ENCODE data around the gene CDKN2AIP.
A peak's percentile ranks its signal among the peaks of the same experiment; 100 is the strongest.
"Not testable (repeated sequence)": the region's sequence is repeated elsewhere in the genome, so short reads cannot be mapped to it uniquely, and the experiment has no call there.

Gene CDKN2AIP

DNA sequence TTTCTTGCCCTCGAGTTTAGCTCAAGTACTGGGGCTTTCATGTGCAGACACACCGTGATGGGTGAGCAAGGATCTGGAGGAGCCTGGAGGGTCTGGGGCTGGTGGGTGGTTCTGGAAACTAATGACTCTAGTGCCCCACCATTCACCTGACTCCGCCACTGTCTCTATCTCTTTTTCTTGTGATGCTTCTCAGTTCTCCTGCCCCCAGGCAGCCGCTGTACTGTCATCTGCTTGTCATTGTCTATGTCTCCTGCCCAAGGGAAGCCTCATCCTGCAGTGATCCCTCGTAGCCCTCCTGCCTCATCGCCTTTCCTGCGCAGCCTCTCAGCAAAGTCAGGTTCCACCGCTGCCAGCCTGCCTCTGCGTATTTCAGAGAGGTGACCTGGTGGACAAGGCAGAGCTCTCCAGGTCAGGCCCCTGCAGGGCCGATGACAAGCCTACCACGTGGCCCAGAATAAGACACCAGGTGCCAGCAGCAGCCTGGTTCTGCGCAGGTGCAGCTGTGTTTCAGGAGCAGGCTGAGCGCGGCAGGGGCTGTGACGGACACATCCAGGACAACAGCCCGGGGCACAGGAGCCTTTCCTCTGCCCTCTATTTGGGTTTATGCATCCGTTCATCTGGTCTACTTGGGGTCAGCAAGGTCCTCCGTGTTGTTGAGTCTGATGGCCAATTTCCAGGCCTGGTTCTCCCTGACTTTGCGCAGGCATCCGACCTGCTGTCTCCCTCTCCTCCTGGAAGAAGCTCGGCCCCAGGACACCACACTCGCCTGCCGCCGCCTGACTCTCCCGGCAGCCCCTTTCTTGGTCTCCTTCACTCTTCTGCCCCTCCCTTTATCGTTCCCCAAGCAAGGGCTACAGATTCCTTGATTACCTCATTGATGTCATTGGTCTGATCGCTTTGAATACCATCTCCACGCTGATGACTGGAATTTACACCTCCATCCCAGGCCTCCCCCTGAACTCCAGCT is 30.9 kb upstream of the CDKN2AIP start:
- no peak for DNase-seq (ENCODE audit: low spot score)

DNA sequence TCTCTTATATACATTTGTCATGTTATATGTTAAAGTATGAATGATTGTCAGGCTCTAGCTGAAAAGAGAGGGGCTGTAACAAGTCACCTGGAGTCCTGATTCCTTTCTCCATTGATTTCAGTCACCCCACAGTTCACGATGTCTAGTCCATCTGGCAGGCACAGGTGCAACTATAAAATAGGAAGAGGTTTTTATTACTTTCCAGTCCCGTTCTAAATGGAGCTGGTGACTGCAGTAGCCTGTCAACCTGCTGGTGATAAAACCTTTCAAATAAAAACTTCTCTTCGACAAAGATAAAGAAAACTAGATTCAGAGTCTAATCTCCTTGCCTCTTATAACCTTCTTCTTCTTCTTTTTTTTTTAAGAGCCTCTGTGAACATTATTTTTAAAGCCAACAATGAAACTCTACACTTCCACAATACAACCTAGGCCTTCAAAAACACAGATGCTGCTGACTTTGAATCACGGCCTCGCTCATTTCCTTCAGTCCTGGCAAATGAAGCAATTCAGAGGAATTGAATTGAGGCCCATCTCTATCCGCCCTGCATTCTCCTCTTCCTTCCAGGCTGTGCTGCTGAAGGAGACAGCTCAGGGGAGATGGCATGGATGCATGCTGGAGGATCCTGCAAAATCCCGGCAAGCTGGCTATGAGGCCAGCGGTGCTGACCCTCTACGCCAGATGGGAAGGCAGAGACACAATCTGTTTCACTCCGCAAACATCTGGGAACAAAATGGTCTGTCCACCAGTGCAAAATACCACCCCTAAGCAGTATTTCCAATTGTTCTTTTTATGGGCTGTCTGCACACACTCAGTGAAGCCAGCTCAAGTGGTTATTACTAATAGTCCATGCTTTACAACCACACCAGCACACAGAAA is 27.3 kb upstream of the CDKN2AIP start:
- no peak for DNase-seq (ENCODE audit: low spot score)

DNA sequence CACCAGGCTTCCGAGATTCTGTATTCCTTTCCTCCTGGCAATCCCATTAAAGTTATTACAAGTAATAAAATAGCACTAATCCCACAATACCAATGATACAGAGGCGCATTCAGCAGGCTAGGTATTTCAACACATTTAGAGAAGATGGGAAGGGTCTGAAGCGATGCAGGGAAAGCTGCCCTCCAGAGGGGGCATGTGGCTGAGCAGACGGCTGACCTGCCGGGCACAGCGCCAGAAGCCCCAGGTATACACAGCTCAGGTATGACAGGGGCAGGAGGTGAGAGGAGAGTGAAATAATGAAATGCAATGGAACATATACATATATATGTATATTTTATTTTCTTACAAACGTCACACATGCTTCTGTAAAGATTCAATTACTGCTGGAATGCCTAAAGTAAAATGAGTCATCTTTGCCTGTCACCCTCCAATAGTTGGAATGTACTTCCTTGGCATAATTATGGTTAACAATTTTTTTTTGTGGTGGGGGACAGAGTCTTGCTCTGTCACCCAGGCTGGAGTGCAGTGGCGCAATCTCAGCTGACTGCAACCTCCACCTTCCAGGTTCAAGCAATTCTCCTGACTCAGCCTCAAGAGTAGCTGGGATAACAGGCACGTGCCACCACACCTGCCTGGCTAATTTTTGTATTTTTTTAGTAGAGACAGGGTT is 21.3 kb upstream of the CDKN2AIP start:
- DNase-seq (ENCODE audit: low spot score), result no peak

DNA sequence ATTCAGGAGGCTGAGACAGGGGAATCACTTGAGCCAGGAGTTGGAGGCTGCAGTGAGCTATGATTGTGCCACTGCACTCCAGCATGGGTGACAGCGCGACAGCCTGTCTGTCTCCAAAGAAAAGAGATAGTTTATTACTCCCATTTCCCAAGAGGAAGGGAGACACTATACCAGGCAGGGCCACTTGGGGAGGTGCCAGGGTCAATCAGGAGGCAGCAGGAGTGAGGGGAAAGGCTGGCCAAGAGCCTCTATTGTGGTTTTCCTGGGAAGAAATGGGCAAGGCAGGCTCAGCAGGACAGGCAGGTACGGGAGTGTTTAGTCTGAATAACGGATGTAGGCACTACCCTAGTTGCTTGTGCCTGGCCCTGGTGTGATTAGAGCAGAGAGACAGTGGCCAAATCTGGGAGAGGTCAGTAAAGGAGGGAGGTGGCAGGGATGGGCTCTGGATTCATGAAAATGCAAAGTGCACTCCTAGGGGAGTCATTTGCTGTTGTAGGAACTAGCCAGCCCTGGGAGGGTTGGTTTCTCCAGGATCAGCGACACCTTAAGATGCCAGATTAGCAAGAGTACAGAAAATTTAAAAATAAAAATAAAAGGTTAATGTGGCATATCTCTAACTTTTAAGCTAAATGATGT is 20.2 kb upstream of the CDKN2AIP start:
- no peak for DNase-seq (ENCODE audit: low spot score)

DNA sequence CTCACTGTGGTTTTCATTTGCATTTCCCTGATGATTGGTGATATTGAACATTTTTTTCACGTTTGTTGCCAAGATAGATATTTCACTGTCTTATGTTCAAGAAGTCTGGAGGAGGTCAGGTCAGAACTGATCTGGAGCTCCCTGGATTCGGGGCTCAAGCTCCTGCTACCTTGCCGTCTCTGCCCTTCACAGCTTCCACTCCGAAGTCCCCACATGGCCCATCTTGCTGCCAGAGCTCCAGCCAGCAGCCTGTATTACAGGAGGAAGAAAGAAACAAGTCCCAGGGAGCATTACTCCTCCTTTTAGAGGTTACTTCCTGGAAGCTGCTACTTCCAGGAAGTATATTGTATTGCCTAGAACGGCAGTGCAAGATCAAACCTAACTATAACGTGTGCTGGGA is 17.9 kb upstream of the CDKN2AIP start:
- DNase-seq (ENCODE audit: low spot score), result no peak

DNA sequence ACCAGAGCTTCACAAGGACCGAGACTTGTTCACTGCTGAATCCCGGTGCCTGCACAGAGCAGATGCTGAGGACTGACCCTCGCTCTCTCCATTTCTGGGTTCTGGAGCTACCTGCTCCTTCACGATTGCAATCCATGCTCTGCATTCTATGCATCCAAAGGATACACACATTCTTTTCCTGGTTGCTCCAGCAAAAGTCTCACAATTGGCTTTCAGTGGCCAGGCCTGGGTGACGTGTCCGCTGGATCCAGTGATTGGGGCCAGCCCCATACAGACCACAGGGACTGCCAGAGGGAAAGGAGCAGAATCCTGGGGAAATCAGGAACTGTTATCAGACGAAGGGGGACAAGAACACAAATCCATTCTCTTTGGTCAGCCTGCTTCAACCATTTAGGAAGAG is 14.9 kb upstream of the CDKN2AIP start:
- DNase-seq (ENCODE audit: low spot score), result no peak

DNA sequence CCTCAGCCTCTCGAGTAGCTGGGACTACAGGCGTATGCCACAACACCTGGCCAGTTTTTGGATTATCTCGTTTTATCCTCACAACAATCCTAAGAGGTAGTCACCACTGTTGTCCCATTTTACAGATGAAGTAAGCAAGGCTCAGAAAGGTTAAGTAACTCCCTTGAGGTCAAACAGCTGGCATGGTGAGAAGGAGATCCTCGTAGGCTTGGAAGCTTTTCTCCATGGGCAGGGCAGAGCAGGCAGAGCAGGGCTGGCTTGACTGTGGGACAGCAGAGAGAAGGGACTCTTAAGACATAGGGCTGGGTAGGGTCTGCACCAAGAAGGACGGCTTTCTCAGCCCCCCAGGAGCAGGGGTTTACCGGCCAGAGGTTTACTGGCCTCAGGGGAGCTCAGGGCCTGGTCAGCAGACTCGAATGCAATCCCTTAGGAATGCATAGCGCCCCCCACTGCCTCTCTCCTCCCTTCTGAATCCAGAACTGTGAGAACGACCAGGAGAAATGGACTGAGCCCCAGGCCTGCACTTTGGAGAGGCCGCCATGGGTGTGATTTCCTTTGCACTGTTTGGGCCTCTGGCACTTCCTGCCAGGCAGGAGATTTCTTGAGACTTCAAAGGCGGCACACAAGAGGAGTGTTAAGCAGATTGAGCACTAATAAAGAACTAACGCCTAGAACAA is 14.0 kb upstream of the CDKN2AIP start:
- DNase-seq (ENCODE audit: low spot score), result no peak

DNA sequence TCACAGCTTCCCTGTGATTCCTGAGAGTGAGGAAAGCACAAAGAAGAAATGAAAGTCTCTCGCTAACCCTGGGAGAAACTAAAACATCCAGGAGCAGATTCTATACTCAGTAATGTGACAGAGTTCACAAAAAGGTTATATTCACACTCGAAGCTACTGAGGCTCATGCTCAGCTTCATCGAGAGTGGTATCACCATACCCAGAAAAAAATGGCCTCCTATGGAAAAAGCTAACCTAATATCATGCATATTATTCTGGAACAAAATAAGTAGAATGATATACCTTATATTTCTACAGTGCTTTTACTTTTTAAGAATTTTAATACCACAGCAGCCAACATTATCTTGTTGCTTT is 13.5 kb upstream of the CDKN2AIP start:
- DNase-seq (ENCODE audit: low spot score), result no peak

DNA sequence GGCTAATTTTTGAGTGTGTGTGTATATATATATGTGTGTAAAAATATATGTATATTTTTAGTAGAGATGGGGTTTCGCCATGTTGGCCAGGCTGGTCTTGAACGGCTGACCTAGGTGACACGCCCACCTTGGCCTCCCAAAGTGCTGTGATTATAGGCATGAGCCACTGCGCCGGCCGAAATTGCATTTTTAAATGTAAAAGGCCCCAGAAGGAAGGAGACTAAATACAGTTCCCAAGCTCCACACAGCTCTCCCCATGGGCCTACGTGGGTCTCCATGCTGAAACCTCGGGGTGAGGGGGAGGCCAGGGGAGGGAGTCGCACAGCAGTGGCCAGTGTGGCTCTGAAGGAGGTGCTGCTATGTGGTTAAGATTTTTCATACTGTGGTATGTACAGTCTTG is 12.8 kb upstream of the CDKN2AIP start:
- no peak for DNase-seq (ENCODE audit: low spot score)

DNA sequence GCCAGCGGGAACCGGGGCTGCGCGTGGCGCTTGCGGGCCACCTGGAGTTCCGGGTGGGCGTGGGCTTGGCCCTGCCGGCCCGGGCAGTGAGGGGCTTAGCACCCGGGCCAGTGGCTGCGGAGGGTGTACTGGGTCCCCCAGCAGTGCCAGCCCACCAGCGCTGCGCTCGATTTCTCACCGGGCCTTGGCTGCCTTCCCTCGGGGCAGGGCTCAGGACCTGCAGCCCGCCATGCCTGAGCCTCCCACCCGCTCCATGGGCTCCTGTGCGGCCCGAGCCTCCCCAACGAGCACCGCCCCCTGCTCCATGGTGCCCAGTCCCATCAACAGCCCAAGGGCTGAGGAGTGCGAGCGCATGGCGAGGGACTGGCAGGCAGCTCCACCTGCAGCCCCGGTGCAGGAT is 11.3 kb upstream of the CDKN2AIP start:
- not testable (repeated sequence) for DNase-seq (ENCODE audit: low spot score)

DNA sequence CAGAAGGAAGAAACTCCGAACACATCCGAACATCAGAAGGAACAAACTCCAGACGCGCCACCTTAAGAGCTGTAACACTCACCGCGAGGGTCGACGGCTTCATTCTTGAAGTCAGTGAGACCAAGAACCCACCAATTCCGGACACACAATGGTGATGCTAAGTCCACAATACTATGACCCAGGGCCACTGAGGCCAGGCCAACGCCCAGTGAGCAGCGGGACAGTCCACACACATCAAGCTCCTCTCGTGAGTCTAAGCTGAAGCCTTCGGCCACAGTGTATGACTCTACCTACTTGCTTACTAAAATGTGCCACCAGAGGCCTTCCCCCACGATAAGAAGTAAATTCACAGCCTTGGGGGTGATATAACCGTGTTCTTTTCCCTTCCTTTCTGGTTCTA is 10.2 kb upstream of the CDKN2AIP start:
- no peak for DNase-seq (ENCODE audit: low spot score)

DNA sequence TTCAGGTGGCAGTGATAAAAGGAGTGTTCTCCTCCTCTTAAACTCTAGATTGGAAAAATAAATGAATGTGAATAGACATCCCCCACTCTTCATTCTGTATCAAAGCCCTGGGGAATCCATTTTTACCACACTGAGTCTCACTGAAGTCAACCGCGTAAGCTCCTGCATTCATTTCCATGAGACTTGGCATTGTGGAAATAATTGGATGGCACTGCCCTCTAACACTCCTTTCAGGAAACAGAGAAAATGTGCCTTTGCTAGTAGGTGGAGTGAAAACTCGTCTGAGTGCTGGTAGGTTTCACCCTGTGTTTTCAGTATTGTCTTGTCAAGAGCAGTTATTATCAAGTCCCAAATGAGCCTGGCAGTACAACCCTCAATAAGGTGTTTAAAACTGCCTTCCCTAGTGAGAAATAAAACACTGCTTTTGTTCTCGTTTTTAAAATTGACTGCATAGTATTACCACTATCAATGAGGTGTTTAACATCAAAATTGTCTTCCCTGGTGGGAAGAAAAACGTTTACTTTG is 9.7 kb upstream of the CDKN2AIP start:
- DNase-seq (ENCODE audit: low spot score), result no peak

DNA sequence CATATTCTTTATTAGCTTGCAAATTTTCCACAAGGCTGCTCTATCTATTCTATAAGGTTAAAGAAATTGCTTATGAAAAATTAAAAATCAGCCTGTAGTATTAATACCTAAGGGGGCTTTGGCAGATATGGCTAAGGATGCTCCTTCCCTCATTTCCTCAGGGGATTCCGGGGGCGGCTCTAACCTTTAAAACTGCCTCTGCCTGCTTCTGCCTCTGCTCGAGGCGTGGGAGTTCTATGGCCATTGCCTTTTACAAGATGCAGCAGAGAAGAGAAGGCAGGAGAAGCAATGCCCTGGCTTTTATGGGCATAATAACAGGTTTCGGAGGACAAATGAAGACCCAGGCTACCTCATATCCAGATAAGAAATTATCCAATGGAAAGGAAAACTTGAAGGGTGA is 8.6 kb upstream of the CDKN2AIP start:
- DNase-seq (ENCODE audit: low spot score), result no peak

DNA sequence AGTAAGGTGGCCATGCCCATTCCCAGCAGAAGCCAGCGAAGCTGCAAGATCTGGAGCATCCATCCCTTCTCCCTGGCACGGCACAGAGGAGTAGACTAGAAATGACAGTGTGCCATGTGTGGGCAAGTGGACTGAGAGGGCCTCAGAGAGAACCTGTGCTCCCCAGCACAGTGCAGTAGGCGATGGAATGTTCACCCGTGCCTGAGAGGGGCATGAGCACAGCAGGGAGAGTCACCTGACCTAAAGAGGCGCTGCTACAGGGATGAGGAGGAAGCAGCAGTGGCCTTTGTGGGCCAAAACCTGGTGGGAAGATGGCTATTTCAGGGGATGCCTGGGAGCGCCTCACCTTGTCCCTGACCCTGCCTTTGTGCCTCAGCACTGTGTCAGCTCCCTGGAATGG is 8.0 kb upstream of the CDKN2AIP start:
- DNase-seq (ENCODE audit: low spot score), result no peak

DNA sequence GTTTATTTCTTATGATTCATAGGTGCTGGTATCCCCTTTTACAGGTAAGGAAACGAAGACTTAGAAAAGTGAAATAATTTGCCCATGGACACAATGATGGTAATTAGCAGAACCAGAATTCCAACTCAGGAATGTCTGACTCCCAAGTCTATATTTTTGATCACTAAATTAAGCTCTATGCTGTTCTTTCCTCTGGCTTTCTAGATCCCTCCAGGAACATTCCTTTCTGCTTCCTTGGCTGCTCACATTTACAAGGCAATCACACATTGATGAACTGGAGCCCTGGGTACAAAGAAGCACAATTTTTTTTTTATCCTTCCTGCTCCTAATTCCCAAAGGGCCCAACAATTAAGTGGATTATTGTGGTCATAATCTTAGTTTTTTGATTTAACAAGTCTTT is 7.0 kb upstream of the CDKN2AIP start:
- no peak for DNase-seq (ENCODE audit: low spot score)

DNA sequence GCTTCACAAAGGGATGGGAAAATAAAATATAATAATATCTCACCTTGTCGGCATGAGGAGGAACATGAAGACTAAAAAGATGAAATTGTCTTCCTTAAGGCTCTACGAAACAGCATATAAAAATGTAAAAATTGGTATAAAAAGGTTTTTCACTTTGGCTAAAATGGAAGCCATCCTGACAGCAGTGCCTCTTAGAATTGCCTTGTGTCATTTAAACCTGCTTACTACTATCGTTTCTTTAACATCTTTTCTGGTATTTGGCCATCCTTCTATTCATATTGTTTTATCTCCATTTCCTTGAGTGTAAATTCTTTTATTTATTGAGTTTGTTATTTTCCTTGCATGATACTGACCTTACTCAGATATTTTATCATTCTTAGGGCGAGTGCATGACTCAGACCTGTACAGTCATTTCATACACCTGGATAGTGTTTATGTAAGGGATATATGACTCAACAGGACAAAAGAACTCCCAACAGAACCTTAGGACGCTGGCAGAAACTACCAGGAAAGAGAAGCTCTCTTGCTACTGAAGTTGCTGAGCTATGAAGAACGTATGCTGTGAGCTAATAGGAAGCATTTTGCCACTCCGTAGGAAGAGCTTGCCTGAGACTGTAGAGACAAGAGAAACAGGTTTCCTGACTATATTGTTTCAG is 5.8 kb upstream of the CDKN2AIP start:
- no peak for DNase-seq (ENCODE audit: low spot score)

DNA sequence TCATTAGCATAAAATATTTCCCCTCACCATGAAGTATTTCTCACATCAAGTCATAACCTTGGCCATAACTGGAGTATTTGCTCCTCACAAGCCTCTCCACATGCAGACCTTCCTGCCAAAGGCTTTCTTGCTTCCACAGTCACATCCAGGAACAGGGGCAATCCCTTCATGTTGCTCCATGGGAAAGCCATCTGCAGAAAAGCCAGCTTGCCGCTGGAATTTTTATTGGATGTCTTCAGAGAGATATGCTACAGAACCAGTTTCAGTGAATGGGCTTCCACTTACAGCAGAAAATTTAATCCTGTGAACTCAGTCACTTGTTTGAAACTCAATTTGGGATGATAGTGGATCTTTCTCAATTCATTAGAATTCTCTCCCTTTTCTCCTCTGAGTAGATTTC is 3.2 kb upstream of the CDKN2AIP start:
- no peak for DNase-seq (ENCODE audit: low spot score)

DNA sequence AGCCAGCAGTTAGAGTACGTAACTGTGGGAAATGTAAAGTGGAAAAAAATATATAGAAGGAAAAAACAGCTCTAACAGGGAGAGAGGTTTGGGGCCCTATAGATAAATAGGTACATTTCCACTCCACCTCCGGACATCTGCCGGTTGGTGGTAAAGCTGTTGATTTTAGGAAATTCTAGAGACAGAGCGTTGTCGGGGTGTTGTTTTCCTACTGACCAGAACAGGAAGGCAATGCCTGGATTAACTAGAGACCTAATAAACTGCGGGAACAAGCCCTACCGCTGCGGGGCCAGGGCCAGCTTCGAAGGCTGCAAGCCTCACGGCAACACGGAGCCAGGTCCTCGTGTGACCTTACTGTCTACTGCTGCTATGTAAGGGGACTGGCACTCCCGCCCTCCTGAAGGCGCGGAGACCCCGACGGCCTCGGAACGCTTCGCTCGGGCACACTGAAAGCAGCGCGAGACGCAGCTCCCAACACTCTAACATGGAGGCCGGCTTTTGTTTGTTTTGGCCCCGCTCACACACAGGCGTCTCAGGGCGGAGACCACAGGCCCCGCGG is 702 bp upstream of the CDKN2AIP start:
- DNase-seq (ENCODE audit: low spot score), result peak; percentile 74

DNA sequence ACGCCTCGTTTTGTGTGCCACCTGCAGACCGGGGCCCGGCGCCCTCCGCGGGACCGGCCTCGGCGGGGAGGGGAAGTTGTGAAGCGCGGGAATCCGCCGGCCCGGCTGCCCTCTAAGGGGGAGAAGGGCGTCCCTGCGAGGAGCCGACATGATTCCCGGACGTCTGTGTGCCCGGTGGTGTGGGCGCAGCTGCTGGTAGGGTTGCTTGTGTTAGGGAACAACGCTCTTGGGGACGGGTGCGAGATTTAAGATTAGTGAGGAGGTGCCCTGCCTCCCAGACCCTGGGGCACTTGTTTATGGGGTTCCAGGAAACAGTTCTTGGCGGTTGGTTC is 627 bp downstream of the CDKN2AIP start:
- peak; percentile 70 for DNase-seq (ENCODE audit: low spot score)

DNA sequence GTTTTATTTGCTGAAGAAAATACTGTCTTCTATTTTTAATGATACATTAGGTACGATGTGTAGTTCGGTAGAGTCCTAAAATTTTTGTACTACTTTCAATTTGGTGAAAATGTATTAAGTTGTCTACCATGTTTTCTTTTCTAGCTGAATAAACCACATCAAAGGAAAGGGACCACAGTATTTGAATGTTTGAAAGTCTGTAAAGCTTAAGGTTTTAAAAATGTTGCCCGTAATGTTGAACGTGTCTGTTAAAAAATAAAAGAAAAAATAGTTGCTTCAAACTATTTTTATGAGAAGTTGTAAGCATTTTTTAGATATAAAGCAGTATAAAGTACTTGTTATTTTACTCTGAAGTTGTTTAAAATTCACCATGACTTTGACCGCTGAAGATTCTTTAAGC is 3.2 kb downstream of the CDKN2AIP start:
- DNase-seq (ENCODE audit: low spot score), result no peak

DNA sequence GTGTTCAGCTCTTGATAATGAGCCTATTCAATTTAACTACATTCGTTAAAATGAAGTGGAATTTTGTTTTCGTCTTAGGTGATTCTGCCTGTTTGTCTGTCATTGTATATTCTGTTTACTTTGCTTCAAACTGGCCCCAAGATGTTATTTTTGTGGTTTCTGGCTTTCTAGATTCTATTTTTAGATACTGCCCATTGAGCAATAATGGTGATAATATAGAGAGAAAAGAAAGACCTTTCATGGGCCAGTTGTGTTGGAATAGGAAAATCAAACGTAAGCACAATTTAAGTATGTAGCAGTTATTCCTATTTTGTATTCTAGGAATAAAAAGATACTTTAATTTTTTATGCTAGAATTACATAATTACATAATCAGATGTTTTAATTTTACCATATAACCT is 4.0 kb downstream of the CDKN2AIP start:
- no peak for DNase-seq (ENCODE audit: low spot score)

All from NAMALWA (cell line).